GM18951 (cell line): ENCODE results near the gene PER2.

Experiments used
- POLR2A ChIP-seq: IDR thresholded peaks from 4 replicates; pipeline ENCODE4 v1.6.1; 2011; ENCODE audit warnings: mild to moderate bottlenecking; ENCODE audit not compliant: insufficient read length, insufficient read depth; ENCODE audit errors: extremely low read depth
- in situ Hi-C: fragments of 300-500 bp; cut with MboI; formaldehyde crosslinking; loops from one replicate; pipeline ENCODE4 v1.12.0; 2022; ENCODE audit warnings: low sequenced_read_pairs, mixed read lengths, inconsistent platforms; ENCODE audit not compliant: unreplicated experiment

Gene PER2

GRCh38 chr2:238239543-238239862 lies 48.9 kb downstream of the PER2 start:
- TF ChIP-seq POLR2A, result no peak
- in situ Hi-C loops, result no loop called here

GRCh38 chr2:238238766-238239542 lies 49.5 kb downstream of the PER2 start:
- TF ChIP-seq POLR2A, result no peak
- in situ Hi-C loops, result no loop called here

DNA sequence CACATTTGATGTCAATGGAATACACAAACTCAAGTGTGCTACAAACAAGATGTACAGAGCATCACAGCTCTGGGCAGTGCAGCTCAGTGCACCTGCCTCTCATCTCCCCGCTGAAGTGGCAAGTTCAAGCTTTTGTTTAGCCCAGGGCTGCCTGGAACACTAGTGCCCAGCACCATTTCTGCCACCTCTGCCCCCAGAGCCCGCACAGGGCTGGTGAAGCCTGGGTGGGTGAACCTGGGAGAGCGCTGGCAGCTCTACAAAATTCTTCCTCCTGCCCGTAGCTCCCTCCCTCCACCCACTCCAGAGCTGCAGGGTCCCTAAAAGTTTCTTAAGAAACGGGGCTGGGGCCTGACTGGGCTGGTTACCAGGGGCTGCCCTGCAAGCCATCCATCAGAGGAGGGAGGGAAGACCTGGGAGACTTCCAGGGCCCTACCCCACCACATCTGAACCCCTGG lies 50.1 kb downstream of the PER2 start:
- in situ Hi-C loops, result no loop called here
- no peak for TF ChIP-seq POLR2A

DNA sequence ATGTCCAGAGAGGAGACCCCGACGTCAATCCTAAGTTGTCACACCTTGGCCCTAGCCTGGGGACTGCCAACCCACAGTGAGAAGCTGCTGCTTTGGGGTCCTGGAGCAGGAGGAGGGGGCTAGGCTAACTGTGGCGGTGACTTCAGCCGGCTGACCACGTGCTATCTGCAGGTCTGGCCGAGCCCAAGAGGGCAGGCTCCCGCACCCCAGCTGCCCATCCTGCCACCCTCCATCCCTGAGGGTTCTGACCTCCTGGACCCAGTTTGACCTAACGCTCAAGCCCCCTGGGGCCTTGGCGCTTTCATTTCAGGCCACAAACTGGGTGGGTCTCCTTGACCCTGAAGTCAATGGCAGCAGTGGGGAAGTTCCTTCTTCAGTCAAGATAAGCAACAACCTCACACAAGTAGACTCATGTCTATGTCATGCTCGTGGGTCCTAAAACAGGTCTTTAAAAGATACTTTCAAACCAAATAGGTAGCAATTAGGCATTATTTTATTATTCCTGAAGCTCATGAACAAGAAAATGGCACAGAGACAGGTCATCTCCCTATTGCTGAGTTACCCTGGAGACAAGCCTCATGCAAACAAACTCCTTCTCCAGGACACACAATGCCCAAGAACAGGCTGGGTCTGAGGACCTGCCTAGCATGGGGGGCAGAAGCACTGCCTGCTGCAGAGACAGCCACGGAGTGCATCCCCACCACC lies 50.8 kb downstream of the PER2 start:
- in situ Hi-C loops, result no loop called here
- no peak for TF ChIP-seq POLR2A

GRCh38 chr2:238236571-238236970 lies 51.8 kb downstream of the PER2 start:
- TF ChIP-seq POLR2A, result no peak
- in situ Hi-C loops, result no loop called here

DNA sequence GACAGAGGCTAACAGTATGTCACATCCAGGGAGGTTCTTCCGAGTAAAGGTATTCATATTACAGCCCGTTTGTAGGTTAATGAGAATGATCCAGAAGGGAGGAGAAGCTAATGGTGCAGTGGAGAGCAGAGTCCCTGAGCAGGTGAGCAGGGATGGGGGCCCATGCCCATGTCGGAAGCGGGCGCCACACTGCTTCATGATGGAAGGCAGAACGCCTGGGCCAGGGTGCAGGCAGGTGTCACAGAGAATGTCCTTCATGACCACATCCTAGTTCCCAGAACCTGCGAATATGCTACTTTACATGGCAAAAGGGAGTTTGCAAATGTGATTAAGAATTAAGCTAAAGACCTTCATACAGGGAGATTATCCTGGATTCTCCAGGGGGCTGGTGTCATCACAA lies 52.6 kb downstream of the PER2 start:
- TF ChIP-seq POLR2A, result no peak
- in situ Hi-C loops, result no loop called here

GRCh38 chr2:238235331-238235732 lies 53.1 kb downstream of the PER2 start:
- in situ Hi-C loops, result no loop called here
- TF ChIP-seq POLR2A, result no peak

DNA sequence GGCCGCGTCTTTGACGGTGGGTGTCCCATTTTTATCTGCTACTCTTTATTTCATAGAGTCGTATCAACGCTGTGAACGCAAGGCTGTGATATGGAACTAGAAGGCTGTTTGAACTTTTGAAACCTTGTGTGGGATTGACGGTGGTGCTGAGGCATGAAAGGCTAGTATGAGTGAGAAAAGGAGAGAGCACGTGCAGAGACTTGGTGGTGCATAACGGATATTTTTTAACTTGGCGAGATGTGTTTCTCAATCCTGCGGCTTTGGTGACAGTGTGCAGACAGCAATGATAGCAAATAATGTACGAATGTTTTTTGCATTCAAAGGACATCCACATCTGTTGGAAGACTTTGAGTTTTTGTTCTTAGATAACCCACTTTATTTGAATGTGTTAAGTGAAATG lies 54.8 kb downstream of the PER2 start:
- TF ChIP-seq POLR2A, result no peak
- in situ Hi-C loops, result no loop called here

DNA sequence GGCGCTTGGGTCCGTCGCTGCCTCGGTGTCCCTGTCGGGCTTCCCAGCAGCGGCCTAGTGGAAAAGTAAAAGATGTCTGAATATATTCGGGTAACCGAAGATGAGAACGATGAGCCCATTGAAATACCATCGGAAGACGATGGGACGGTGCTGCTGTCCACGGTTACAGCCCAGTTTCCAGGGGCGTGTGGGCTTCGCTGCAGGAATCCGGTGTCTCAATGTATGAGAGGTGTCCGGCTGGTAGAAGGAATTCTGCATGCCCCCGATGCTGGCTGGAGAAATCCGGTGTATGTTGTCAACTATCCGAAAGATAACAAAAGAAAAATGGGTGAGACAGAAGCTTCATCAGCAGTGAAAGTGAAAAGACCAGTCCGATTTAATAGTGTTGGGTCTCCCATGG lies 56.6 kb downstream of the PER2 start:
- in situ Hi-C loops, result no loop called here
- no peak for TF ChIP-seq POLR2A

GRCh38 chr2:238231251-238231793 lies 57.1 kb downstream of the PER2 start:
- TF ChIP-seq POLR2A, result peak; percentile 30
- in situ Hi-C loops, result no loop called here

DNA sequence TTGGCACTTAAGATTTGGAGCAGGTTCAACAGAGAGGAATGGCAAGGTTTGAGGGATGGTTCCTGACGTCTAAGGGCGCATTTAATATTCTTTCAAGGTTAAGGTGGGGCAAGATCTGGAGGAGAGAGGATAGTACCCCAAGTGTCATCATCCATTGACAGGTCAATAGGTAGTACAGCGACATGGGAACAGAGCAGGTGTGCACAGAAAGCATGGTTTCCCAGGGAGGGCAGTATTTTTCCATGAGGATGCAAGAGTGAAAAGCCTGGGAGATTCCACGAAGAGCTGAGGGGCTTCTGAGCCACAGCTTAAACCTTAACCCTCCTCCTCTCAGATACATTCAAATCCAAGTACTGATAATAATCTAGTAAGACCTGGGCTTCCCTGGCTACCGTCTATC lies 57.7 kb downstream of the PER2 start:
- no peak for TF ChIP-seq POLR2A
- in situ Hi-C loops, result no loop called here

- in situ Hi-C loops, result no loop called here
- no peak for TF ChIP-seq POLR2A
These were observed 59.7 kb downstream of the PER2 start for GRCh38 chr2:238228700-238229099.

DNA sequence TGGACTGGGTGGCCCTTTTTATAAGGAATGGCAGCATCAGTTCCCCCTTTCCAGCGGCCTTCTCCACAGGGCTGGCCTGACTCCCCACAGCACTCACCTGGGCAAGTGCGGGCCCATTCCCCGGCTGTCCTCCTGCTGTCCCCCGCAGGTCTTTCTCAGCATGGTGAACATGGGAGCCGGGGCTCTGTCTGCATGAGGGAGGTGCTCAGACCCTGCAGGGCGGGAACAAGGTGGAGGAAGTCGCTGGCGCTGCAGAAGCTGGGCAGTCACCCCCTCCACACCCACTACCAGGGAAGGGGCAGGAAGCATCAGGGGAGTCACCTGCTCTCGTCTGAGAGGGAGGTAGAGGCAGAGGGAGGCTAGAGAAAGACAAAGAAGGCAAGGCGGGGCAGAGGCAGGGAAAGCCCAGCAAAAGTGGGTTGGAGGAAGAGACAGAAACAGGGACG lies 60.8 kb downstream of the PER2 start:
- in situ Hi-C loops, result no loop called here
- TF ChIP-seq POLR2A, result no peak
